IMR-90 (cell line): ENCODE results near the gene SPHK1. TPM values are rescaled to one million over a fixed set of nuclear protein-coding genes. Genes with fewer than 3 reads are reported as not detected.

ENCODE experiments used
- ATAC-seq: fragments of 200-7000 bp; cut with Tn5 transposase; 2 replicates; pipeline ENCODE4 v1.9.1; 2020; ENCODE audit warnings: low read depth, mild to moderate bottlenecking, moderate library complexity
- BruUV-seq: library from RNA; stranded (reverse); fragments of 400-500 nt; replicated peaks from 2 replicates; lab custom pipeline; 2021; lab: Mats Ljungman, UMichigan
- CTCF ChIA-PET: fragments of 300-600 bp; formaldehyde crosslinking; extraction: SDS; loops from one replicate; lab custom pipeline; 2021; ENCODE audit warnings: antibody characterized with exemption; lab: Yijun Ruan, JAX
- POLR2A ChIA-PET: fragments of 300-600 bp; sonication (Branson Sonifier 250); formaldehyde crosslinking; loops from one replicate; lab custom pipeline; 2022; ENCODE audit warnings: antibody characterized with exemption; ENCODE audit not compliant: unreplicated experiment; lab: Charles Lee
- DNase-seq: peaks from one replicate; pipeline ENCODE4 v3.0.0; 2013
- H2AFZ ChIP-seq: replicated peaks from 2 replicates; pipeline ENCODE3; 2013; ENCODE audit warnings: low read length, mild to moderate bottlenecking; ENCODE audit not compliant: poor library complexity
- H2AK5ac ChIP-seq: 2 replicates; pipeline ENCODE4 v1.6.1; 2013; ENCODE audit warnings: low read depth, low read length, inconsistent platforms
- H2AK9ac ChIP-seq: replicated peaks from 2 replicates; pipeline ENCODE3; 2013; ENCODE audit warnings: mild to moderate bottlenecking, low read depth, low read length, moderate library complexity; ENCODE audit not compliant: poor library complexity
- H2BK120ac ChIP-seq: 2 replicates; pipeline ENCODE4 v1.6.1; 2013; ENCODE audit warnings: low read depth, low read length, inconsistent platforms
- H2BK15ac ChIP-seq: 3 replicates; pipeline ENCODE4 v1.6.1; 2013; ENCODE audit warnings: low read depth, low read length, inconsistent platforms
- H2BK20ac ChIP-seq: 2 replicates; pipeline ENCODE4 v1.6.1; 2013; ENCODE audit warnings: low read depth, mild to moderate bottlenecking, inconsistent platforms, low read length, moderate library complexity
- H2BK5ac ChIP-seq: 2 replicates; pipeline ENCODE4 v1.6.1; 2013; ENCODE audit warnings: mild to moderate bottlenecking, low read depth, low read length, inconsistent platforms; ENCODE audit not compliant: poor library complexity, severe bottlenecking
- H3K14ac ChIP-seq: replicated peaks from 2 replicates; pipeline ENCODE4 v1.6.1; 2013; ENCODE audit warnings: low read depth, low read length, inconsistent platforms
- H3K18ac ChIP-seq: 2 replicates; pipeline ENCODE4 v1.6.1; 2013; ENCODE audit warnings: low read depth, low read length, control low read depth
- H3K23ac ChIP-seq: 2 replicates; pipeline ENCODE4 v1.6.1; 2013; ENCODE audit warnings: low read depth, low read length, inconsistent platforms
- H3K27ac ChIP-seq: 2 replicates; pipeline ENCODE4 v1.5.1; 2013; ENCODE audit warnings: mild to moderate bottlenecking, control low read depth, low read length; ENCODE audit not compliant: insufficient read depth
- H3K27me3 ChIP-seq: 2 replicates; pipeline ENCODE4 v1.6.1; 2013; ENCODE audit warnings: low read length; ENCODE audit not compliant: control insufficient read depth, insufficient read depth
- H3K36me3 ChIP-seq: 2 replicates; pipeline ENCODE4 v1.6.1; 2013; ENCODE audit warnings: low read length, mixed read lengths; ENCODE audit not compliant: control insufficient read depth, insufficient read depth
- H3K4ac ChIP-seq: 2 replicates; pipeline ENCODE4 v1.6.1; 2013; ENCODE audit warnings: low read depth, low read length, inconsistent platforms
- H3K4me1 ChIP-seq: 2 replicates; pipeline ENCODE4 v1.6.1; 2013; ENCODE audit warnings: low read length, mixed read lengths; ENCODE audit not compliant: control insufficient read depth, insufficient read depth
- H3K4me2 ChIP-seq: 2 replicates; pipeline ENCODE4 v1.6.1; 2013; ENCODE audit warnings: low read depth, mild to moderate bottlenecking, control low read depth, low read length, moderate library complexity
- H3K4me3 ChIP-seq: 2 replicates; pipeline ENCODE4 v1.5.1; 2013; ENCODE audit warnings: low read depth, mild to moderate bottlenecking, control low read depth, low read length, moderate library complexity; ENCODE audit not compliant: insufficient read depth
- H3K56ac ChIP-seq: 2 replicates; pipeline ENCODE4 v1.6.1; 2013; ENCODE audit warnings: low read length, inconsistent platforms; ENCODE audit not compliant: insufficient read depth; ENCODE audit errors: extremely low read depth
- H3K79me1 ChIP-seq, 2 experiments: 2 replicates each; pipeline ENCODE4 v1.6.1; 2013; ENCODE audit warnings: low read length in 2 of 2, inconsistent platforms in 1 of 2, low read depth in 1 of 2
- H3K9ac ChIP-seq: 2 replicates; pipeline ENCODE4 v1.6.1; 2013; ENCODE audit warnings: low read depth, low read length, control low read depth
- H3K9me1 ChIP-seq: 2 replicates; pipeline ENCODE4 v1.6.1; 2013; ENCODE audit warnings: low read length, inconsistent platforms; ENCODE audit not compliant: insufficient read depth
- H3K9me3 ChIP-seq: 2 replicates; pipeline ENCODE4 v1.6.1; 2013; ENCODE audit warnings: low read length; ENCODE audit not compliant: control insufficient read depth, insufficient read depth
- H4K20me1 ChIP-seq: 2 replicates; pipeline ENCODE4 v1.6.1; 2013; ENCODE audit warnings: low read length, inconsistent platforms; ENCODE audit not compliant: insufficient read depth
- H4K5ac ChIP-seq: 2 replicates; pipeline ENCODE4 v1.6.1; 2013; ENCODE audit warnings: mild to moderate bottlenecking, low read depth, low read length, control low read depth
- H4K8ac ChIP-seq, 2 experiments: 2 replicates each; pipeline ENCODE4 v1.6.1; 2013; ENCODE audit warnings: low read depth in 2 of 2, low read length in 2 of 2, control low read depth in 1 of 2, inconsistent platforms in 1 of 2
- H4K91ac ChIP-seq: 2 replicates; pipeline ENCODE4 v1.6.1; 2013; ENCODE audit warnings: low read depth, low read length, inconsistent platforms; ENCODE audit not compliant: insufficient read depth
- NFE2L2 ChIP-seq: fragments of 150-350 bp; IDR thresholded peaks from 2 replicates; pipeline ENCODE4 v1.6.1; 2016; ENCODE audit warnings: low read depth, mild to moderate bottlenecking, low read length
- POLR2A ChIP-seq: IDR thresholded peaks from 2 replicates; pipeline ENCODE4 v1.6.1; 2012; ENCODE audit warnings: mild to moderate bottlenecking, low read depth, low read length
- WGBS, 2 experiments: methylation state at CpG; one replicate each; pipeline versions ENCODE4 v1.1.5 to v1.1.7; 2013; ENCODE audit warnings: missing lambda C conversion rate in 2 of 2; ENCODE audit not compliant: insufficient read length in 1 of 2; ENCODE audit errors: extremely low coverage in 2 of 2; 5-methylcytosine and 5-hydroxymethylcytosine counted together
- dilution Hi-C: fragments of 300-500 bp; cut with HindIII; formaldehyde crosslinking; loops from one replicate; pipeline ENCODE4 v1.14.3; 2018; ENCODE audit warnings: low sequenced_read_pairs; ENCODE audit not compliant: unreplicated experiment
- in situ Hi-C: fragments of 300-500 bp; cut with MboI; formaldehyde crosslinking; loops from 3 replicates; pipeline ENCODE4 v1.14.3; 2019; ENCODE audit warnings: low sequenced_read_pairs, inconsistent platforms, mixed read lengths
- intact Hi-C: fragments of 100-400 bp; cut with micrococcal nuclease; formaldehyde crosslinking; loops from 2 replicates; pipeline ENCODE4 v1.10.0; 2022
- polyA plus RNA-seq, 3 experiments: library from polyadenylated mRNA; depleted of rRNA; stranded (reverse); fragments of >200 nt; gene quantifications; 2 replicates each; pipeline ENCODE4 v1.2.3, GENCODE V29; 2012; ENCODE audit warnings: low replicate concordance in 1 of 3
- total RNA-seq: library from RNA; depleted of rRNA; stranded (reverse); fragments of >200 nt; gene quantifications from 2 replicates; pipeline ENCODE4 v1.2.3, GENCODE V29; 2012

The SPHK1 gene
- total and polyA plus RNA-seq, 2 of the 4 experiments (the other 2 are of a cell fraction): 44.4 to 82.7 TPM

- Histone ChIP-seq H3K27me3 (no peaks in the 10 kb centered on the region), H4K8ac (no peak overlapping the region; a peak in 1 of 4 replicates), H3K4me3 (no peak overlapping the region), H3K9me1 (peaks cover 15% of the 10 kb centered on the region), H3K36me3 (no peaks in the 10 kb centered on the region), H3K14ac (no peak overlapping the region), H2BK120ac (no peak overlapping the region), H3K9ac (no peak overlapping the region), H2AK5ac (0 out of 2 replicates have a peak overlapping the region, but pooled peaks have one; percentile 48), H3K4ac (no peak overlapping the region), H4K5ac (no peak overlapping the region), H3K27ac (no peak overlapping the region), H3K56ac (no peak overlapping the region), H2BK5ac (no peak overlapping the region), H2BK20ac (no peak overlapping the region), H2AK9ac (no peak overlapping the region), H3K23ac (no peak overlapping the region; the same call in 1 of the 2 replicates), H3K4me1 (peaks cover 8% of the 10 kb centered on the region; the same call in 1 of the 2 replicates), H2BK15ac (no peak overlapping the region), H4K20me1 (no peaks in the 10 kb centered on the region; the same call in 1 of the 2 replicates), H2AFZ (no peak overlapping the region), H3K18ac (no peak overlapping the region), H3K9me3 (no peaks in the 10 kb centered on the region), H3K79me1 (peaks cover 22 to 52% of the 10 kb centered on the region in 2 experiments), H3K4me2 (no peak overlapping the region), H4K91ac (no peak overlapping the region)
- dilution Hi-C loops (no loop called here), in situ Hi-C loops (no loop called here), intact Hi-C loops (no loop called here)
- TF ChIP-seq POLR2A: 0 out of 2 replicates have a peak, but pooled peaks have one; percentile 2
- no peak for TF ChIP-seq NFE2L2
- DNase-seq (no peak), ATAC-seq (no peak)
- 100% methylated on average over 1 of the region's 5 CpGs; no CpG with 5 or more reads in 1 of the 2 experiments for WGBS, 2 experiments
- ChIA-PET POLR2A (no interaction called here), CTCF (no interaction called here)
- no TSS peak for BruUV-seq
Measured at GRCh38 chr17:76378548-76379274, 5.7 kb upstream of the SPHK1 start.
